AG09309 (cell line): ENCODE results near the gene ZNF460.
A peak's percentile ranks its signal among the peaks of the same experiment; 100 is the strongest.

Experiments
- DNase-seq: peaks from one replicate; pipeline ENCODE4 v3.0.0-alpha.2; 2010; ENCODE audit warnings: low read depth
- H3K4me3 ChIP-seq: 2 replicates; pipeline ENCODE4 v1.5.1; 2011; ENCODE audit warnings: mild to moderate bottlenecking, low read depth, low read length, moderate library complexity; ENCODE audit not compliant: control insufficient read depth
- CTCF ChIP-seq: IDR thresholded peaks from 2 replicates; pipeline ENCODE4 v1.5.1; 2011; ENCODE audit warnings: mild to moderate bottlenecking, low read depth, low read length, inconsistent platforms; ENCODE audit not compliant: insufficient read depth, control insufficient read depth; ENCODE audit errors: missing control alignments

The ZNF460 gene

GRCh38 chr19:57317503-57317902 lies 37.2 kb downstream of the ZNF460 start:
- DNase-seq: no peak
- no peak overlapping the region for H3K4me3 ChIP-seq
- no peak for TF ChIP-seq CTCF

GRCh38 chr19:57319869-57320179 lies 39.5 kb downstream of the ZNF460 start:
- H3K4me3 ChIP-seq: peak overlapping the region; percentile 85
- no peak for TF ChIP-seq CTCF

GRCh38 chr19:57320180-57321084 lies 40.1 kb downstream of the ZNF460 start, which contains the start of gene ZNF543:
Gene ZNF543, plus strand, starts transcription at chr19:57320472. Its CDS starts 382 bp downstream, at chr19:57320854.
- no peak for TF ChIP-seq CTCF
- H3K4me3 ChIP-seq: peak within 1 kb of the TSS; percentile 85
- peak; percentile 74 for DNase-seq

More at GRCh38 chr19:57319869-57320179, 39.5 kb downstream of the ZNF460 start:
- DNase-seq: no peak

GRCh38 chr19:57321116-57321515 lies 40.8 kb downstream of the ZNF460 start:
- peak overlapping the region; percentile 85 for H3K4me3 ChIP-seq
- TF ChIP-seq CTCF: no peak
- DNase-seq: no peak

GRCh38 chr19:57321751-57322150 lies 41.5 kb downstream of the ZNF460 start:
- DNase-seq: no peak
- no peak overlapping the region for H3K4me3 ChIP-seq
- no peak for TF ChIP-seq CTCF

- DNase-seq: no peak
- TF ChIP-seq CTCF: no peak
- H3K4me3 ChIP-seq: no peak overlapping the region
Observed at GRCh38 chr19:57324992-57325391, 44.7 kb downstream of the ZNF460 start.
